ENCODE data around the gene COL20A1.

- TF ChIP-seq CTCF (IDR thresholded peaks at IDR 0.05) (no peak), POLR2A (IDR thresholded peaks at IDR 0.05; ENCODE audit: low read length) (no peak), HMGXB4 (CRISPR knock-in tag; IDR thresholded peaks at IDR 0.05; ENCODE audit: borderline replicate concordance) (no peak)
These were observed 18.4 kb upstream of the COL20A1 start for GRCh38 chr20:63274381-63275228.

Data from A549 (cell line).